GM23338 (cell line): Measurements from ENCODE around the gene WWOX.

ENCODE experiments used
- CREB1 ChIP-seq: fragments of 250-450 bp; sonication (Bioruptor Pico); IDR thresholded peaks from 2 replicates; pipeline ENCODE4 v1.5.0; 2020; ENCODE audit warnings: low read depth, mild to moderate bottlenecking, moderate library complexity
- EZH2phosphoT487 ChIP-seq: fragments of 200-600 bp; sonication (generic); IDR thresholded peaks from one replicate; pipeline ENCODE4 v1.8.1; 2018; ENCODE audit warnings: antibody characterized with exemption; ENCODE audit not compliant: unreplicated experiment
- TF ChIP-seq, protein P1 (sequence below), 2 experiments: fragments of 200-600 bp in 1 of 2; sonication (generic) in 1 of 2; conservative IDR thresholded peaks; 2 replicates each; pipeline versions ENCODE4 v1.5.1 to v1.6.1; 2016 to 2017; ENCODE audit warnings: antibody characterized with exemption in 2 of 2, low read depth in 2 of 2, mild to moderate bottlenecking in 2 of 2, moderate library complexity in 1 of 2
- TF ChIP-seq, protein P2 (sequence below): IDR thresholded peaks from one replicate; pipeline ENCODE4 v1.6.1; 2018; ENCODE audit warnings: antibody characterized with exemption; ENCODE audit not compliant: unreplicated experiment

DNA sequence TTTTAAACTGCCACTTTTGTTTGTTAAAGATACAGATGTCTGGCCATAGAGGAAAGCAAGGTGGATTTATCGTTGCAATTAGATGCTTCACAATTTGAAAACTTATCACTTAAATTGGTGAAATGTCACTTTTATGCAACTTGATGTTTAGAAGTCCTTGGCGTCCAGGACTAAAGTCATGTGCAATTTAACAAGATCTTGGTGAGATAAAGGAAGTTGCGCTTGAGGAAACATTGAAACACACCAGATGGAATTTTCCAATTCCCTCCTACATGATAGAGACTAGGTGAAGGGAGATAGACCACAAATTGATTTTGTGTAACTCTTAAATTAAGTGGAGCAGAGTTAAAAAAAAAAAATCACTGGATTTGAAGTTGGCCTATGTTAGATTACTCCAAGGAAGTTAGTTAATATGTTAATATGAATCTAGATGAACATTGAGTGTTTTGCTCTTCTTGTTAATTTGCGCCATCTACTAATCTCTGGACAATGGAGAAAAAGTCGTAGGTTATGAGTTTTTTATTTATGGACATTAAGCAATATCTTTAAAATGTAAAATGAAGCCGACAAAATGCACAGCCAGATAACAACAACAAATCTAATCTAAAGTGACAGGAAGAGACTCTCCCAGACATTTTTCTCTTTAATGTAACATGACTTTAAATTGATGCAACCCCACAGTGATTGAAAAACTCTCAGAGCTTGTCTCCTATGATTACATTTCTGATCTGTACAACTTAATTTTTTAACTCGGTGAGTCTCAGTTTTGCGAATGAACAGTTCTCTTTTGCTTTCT lies 119.6 kb downstream of the WWOX start:
- TF ChIP-seq, protein P1, sequence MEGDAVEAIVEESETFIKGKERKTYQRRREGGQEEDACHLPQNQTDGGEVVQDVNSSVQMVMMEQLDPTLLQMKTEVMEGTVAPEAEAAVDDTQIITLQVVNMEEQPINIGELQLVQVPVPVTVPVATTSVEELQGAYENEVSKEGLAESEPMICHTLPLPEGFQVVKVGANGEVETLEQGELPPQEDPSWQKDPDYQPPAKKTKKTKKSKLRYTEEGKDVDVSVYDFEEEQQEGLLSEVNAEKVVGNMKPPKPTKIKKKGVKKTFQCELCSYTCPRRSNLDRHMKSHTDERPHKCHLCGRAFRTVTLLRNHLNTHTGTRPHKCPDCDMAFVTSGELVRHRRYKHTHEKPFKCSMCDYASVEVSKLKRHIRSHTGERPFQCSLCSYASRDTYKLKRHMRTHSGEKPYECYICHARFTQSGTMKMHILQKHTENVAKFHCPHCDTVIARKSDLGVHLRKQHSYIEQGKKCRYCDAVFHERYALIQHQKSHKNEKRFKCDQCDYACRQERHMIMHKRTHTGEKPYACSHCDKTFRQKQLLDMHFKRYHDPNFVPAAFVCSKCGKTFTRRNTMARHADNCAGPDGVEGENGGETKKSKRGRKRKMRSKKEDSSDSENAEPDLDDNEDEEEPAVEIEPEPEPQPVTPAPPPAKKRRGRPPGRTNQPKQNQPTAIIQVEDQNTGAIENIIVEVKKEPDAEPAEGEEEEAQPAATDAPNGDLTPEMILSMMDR (conservative IDR thresholded peaks at IDR 0.05; ENCODE audit: low read depth in 2 of 2): no peak
- no peak for TF ChIP-seq EZH2phosphoT487
- no peak for TF ChIP-seq CREB1 (CRISPR knock-in tag)
- TF ChIP-seq, protein P2, sequence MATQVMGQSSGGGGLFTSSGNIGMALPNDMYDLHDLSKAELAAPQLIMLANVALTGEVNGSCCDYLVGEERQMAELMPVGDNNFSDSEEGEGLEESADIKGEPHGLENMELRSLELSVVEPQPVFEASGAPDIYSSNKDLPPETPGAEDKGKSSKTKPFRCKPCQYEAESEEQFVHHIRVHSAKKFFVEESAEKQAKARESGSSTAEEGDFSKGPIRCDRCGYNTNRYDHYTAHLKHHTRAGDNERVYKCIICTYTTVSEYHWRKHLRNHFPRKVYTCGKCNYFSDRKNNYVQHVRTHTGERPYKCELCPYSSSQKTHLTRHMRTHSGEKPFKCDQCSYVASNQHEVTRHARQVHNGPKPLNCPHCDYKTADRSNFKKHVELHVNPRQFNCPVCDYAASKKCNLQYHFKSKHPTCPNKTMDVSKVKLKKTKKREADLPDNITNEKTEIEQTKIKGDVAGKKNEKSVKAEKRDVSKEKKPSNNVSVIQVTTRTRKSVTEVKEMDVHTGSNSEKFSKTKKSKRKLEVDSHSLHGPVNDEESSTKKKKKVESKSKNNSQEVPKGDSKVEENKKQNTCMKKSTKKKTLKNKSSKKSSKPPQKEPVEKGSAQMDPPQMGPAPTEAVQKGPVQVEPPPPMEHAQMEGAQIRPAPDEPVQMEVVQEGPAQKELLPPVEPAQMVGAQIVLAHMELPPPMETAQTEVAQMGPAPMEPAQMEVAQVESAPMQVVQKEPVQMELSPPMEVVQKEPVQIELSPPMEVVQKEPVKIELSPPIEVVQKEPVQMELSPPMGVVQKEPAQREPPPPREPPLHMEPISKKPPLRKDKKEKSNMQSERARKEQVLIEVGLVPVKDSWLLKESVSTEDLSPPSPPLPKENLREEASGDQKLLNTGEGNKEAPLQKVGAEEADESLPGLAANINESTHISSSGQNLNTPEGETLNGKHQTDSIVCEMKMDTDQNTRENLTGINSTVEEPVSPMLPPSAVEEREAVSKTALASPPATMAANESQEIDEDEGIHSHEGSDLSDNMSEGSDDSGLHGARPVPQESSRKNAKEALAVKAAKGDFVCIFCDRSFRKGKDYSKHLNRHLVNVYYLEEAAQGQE: no peak
